ENCODE data around the gene PLVAP.

The PLVAP gene

GRCh38 chr19:17319473-17320238 is 57.5 kb downstream of the PLVAP start:
- DNase-seq: no peak

DNA sequence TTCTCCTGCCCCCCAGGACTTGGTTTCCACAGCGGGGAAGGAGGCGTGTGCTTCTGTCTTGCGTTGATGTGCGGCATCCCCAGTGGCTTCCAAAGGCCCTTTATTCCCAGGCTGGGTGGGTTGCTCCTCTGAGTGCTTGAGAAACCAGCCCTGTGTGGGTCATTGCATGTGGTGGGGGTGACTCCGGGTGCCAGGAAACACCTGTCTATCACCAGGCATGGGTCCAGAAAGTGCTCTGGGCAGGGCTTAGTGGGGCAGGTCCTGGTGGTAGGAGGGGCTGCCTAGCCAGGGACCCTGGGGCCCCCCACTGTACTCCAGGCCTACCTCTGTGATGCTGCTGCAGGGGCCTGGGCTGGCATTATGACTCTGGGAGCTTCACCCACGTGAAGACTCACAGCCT is 58.2 kb downstream of the PLVAP start:
- DNase-seq: no peak

GRCh38 chr19:17314007-17314593 is 63.0 kb downstream of the PLVAP start:
- no peak for DNase-seq

DNA sequence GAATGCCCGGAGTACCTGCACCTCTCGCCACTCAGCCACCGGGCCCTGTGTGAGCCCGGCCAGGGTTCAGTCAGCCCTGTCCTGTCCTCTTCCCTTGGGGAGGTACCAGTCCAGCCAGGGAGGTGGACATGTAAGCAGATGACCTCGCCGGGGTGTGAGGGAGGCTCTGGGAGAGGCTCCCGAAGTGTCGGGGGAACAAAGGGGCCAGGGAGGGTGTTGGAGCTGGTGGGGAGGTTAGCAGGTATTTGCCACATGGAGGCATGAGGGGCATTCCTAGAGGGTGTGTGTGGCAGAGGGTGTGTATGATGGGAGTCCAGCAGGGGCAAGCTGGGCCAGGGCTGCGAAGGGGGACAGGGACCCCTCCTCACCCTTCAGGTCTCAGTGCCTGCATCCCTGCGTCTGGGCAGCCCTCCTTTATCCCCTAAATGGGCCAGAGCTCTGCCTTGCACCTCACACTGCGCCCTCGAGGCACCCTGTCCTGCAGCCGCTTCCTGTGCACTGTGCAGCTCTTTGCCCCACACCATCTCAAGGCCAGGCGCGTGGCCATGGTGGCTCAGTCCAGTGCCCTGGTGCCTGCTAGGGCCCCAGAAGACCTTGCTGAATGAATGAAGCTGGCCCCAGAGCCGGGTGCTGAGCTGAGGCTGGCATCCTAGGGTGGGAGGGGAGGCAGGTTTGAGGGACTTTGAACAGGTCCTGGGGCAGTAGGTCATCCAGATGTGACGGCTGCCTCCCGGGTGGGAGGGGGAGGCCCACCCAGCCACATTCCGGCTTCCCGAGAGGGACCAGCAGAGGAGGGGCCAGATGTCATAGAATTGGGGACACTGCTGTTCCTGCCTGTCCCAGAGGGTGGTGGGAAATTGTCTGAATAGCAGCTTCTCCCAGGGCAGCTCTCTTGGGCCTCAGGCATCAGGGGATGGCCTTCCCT is 64.7 kb downstream of the PLVAP start:
- no peak for DNase-seq

- no peak for DNase-seq
Measured at GRCh38 chr19:17311455-17312188, 65.5 kb downstream of the PLVAP start.

DNA sequence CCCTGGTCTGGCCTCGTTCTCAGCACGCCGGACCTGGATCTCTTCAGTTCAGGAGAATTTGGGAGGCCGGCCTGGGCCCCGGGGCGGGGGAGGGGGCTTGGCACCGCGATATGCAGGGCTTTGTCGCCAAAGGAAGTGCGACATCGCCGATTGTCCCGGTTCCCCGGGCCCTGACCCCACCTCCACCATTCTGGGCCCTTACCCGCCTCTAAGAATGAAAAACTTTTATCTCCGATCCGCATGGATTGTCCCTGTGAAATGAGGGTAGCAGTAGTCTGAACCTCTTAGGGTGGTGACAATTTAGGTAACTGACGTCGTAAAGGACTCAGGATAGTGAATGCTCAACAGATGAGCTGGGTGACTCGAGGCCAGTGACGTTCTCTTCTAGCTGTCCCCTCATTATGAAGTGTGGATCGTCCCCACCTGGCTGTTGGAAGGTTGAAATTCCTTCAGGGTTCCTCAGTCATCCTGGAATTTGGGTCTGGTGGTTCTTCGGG is 67.1 kb downstream of the PLVAP start:
- no peak for DNase-seq

- DNase-seq: peak; percentile 98
Measured at GRCh38 chr19:17309198-17309964, 67.8 kb downstream of the PLVAP start, which contains the start of gene DDA1. Gene DDA1 (plus strand): TSS chr19:17309563. CDS start chr19:17309655, 92 bp downstream.

DNA sequence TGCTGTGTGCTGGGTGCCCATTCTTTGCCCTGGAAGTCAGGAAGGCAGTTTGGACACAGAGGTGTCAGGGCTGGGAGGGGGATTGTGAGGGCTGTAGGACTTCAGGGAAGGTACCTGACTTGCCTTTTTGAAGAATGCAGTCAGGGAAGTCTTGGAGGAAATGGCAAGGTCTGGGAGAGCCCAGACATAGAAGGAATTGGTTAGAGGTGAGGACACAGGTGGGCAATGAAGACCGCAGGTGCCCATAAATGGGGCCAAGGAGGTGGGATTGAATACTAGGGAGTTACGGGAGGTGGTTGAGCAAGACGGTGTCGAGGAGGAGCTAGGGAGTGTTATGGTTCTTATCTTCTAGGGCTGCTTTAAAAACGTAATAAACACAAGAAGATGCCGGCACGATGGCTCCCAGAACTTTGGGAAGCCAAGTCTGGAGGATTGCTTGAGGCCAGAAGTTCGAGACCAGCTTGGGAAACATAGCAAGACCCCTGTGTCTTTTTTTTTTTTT is 69.2 kb downstream of the PLVAP start:
- no peak for DNase-seq

- no peak for DNase-seq
Measured at GRCh38 chr19:17306285-17306714, 70.8 kb downstream of the PLVAP start.

DNA sequence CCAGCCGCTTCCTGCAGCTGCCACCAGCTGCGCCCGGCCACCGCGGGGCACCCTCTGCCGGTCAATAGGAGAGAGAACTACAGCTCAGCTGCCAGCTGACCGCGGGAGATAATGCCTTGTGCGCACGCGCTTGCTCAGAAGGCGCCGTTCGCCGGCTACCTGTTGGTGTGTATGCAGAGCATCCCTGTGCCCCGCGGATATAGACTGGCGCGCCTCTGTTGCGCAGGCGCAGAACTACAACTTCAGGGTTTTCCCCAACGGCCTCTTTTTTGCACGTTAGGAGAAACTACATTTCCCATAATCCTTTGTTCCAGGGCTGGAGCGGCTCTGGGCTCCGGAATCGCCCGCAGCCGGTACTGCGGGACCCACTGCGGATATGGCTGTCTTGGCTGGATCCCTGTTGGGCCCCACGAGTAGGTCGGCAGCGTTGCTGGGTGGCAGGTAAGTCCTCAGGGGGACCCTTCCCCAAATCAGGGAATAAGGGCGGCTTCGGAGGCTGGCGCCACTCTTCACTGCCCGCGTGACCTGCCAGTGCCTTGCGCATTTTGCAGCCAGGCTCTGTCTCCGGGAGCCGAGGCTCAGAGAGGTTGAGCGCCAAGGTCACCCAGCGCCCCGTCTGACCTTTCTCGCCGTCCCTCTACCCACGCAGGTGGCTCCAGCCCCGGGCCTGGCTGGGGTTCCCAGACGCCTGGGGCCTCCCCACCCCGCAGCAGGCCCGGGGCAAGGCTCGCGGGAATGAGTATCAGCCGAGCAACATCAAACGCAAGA is 71.4 kb downstream of the PLVAP start, which contains the start of gene MRPL34:
Gene MRPL34, plus strand, starts transcription at position 356 of the 768 bp plus-strand sequence. Its CDS starts 21 bp downstream, at position 377.
- peak; percentile 92 for DNase-seq

DNA sequence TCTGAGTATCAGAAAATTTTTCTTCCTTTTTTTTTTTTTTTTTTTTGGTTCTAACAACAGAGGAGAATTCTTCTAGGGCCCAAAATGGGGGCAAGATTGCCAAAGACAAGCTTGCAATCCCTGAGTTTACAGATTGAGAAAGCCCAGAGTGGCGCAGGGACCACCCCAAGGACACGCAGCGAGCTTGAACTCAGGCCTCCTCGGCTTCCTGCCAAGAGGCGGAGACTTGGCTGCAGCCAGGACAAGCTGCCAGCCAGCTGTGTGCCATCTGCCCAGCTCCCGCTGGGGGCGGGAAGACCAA is 72.0 kb downstream of the PLVAP start:
- no peak for DNase-seq

- no peak for DNase-seq
Measured at GRCh38 chr19:17304386-17305215, 72.5 kb downstream of the PLVAP start.

GRCh38 chr19:17303940-17304267 is 73.2 kb downstream of the PLVAP start:
- no peak for DNase-seq

GRCh38 chr19:17303167-17303939 is 73.8 kb downstream of the PLVAP start, which contains the start of gene ABHD8:
Gene ABHD8 (minus strand): TSS chr19:17303425. CDS start chr19:17301616, 1,809 bp downstream.
- DNase-seq: peak; percentile 88

- DNase-seq: no peak
Measured at GRCh38 chr19:17302391-17303166, 74.6 kb downstream of the PLVAP start.

Measured in activated effector memory CD4-positive, alpha-beta T cell treated with Interleukin-2 at 50 U/mL for 16 hours (primary cell).